ENCODE data around the gene TMEM140. TPM values are rescaled to one million over a fixed set of nuclear protein-coding genes. Genes with fewer than 3 reads are reported as not detected.

TMEM140 gene
- total and polyA plus RNA-seq, 9 of the 15 experiments (the other 6 are each of a cell fraction or from before 2014, with no cell fraction given): 0.03 to 0.82 (median 0.23) TPM

DNA sequence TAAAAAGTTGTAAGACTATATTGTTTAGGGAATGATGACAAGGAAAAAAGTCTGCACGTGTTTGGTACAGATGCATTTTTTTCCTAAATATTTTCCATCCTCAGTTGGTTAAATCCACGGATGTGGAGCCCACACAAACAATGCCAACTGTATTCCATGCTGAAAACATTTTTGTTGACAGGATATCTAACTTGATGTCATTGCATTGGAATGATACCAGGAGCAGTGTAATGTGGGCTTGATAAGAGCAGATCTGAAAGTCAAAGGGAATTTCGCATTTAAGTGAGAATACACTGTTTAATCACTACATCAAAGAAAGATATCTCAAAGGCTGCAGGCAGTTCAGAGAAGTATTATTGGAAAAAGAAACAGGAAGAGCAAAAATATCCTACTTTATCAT is 49.5 kb upstream of the TMEM140 start:
- no peak for DNase-seq (ENCODE audit: extremely low read depth in 1 of 4, low spot score in 3 of 4)
- Histone ChIP-seq H3K9ac (ENCODE audit: insufficient read depth in 1 of 2, low read depth in 2 of 2, low read length in 2 of 2) (no peak overlapping the region), H3K9me1 (ENCODE audit: control insufficient read depth, insufficient read depth, low read length) (no peaks in the 10 kb centered on the region), H3K4me2 (ENCODE audit: insufficient read depth, low read length) (no peak overlapping the region), H2AFZ (ENCODE audit: low read depth, low read length) (no peak overlapping the region), H3K4me3 (no peak overlapping the region), H3K4me1 (replicated peaks in 1 of 2; ENCODE audit: control insufficient read depth in 2 of 2, insufficient read depth in 2 of 2, low read length in 2 of 2) (no peaks in the 10 kb centered on the region), H4K20me1 (replicated peaks; ENCODE audit: control insufficient read depth, insufficient read depth, low read length) (no peaks in the 10 kb centered on the region), H3K79me2 (ENCODE audit: control insufficient read depth, insufficient read depth, low read length) (no peaks in the 10 kb centered on the region), H3K9me3 (replicated peaks; ENCODE audit: control insufficient read depth, insufficient read depth, low read depth, low read length) (no peaks in the 10 kb centered on the region), H3K36me3 (ENCODE audit: control insufficient read depth, insufficient read depth, low read length) (no peaks in the 10 kb centered on the region), H3K27me3 (ENCODE audit: control insufficient read depth in 2 of 2, insufficient read depth in 2 of 2, low read length in 2 of 2) (no peaks in the 10 kb centered on the region), H3K27ac (ENCODE audit: extremely low read depth, low read depth, low read length) (no peak overlapping the region)
- no TSS peak for BruUV-seq (replicated peaks)
- FAIRE-seq: no peak
- TF ChIP-seq ZNF785 (CRISPR knock-in tag; IDR thresholded peaks at IDR 0.05) (no peak), PCBP2 (IDR thresholded peaks at IDR 0.05; ENCODE audit: low read depth, low read length, poor library complexity, severe bottlenecking) (no peak), KLF1 (tag; IDR thresholded peaks at IDR 0.05) (no peak), BCL6 (CRISPR knock-in tag; IDR thresholded peaks at IDR 0.05) (no peak), KDM4B (IDR thresholded peaks at IDR 0.05; ENCODE audit: borderline replicate concordance in 2 of 2, low read depth in 1 of 2) (no peak), RBM15 (IDR thresholded peaks at IDR 0.05; ENCODE audit: insufficient read depth, low read length) (no peak), FOXP1 (CRISPR knock-in tag; IDR thresholded peaks at IDR 0.05) (no peak), MBD2 (IDR thresholded peaks at IDR 0.05; ENCODE audit: borderline replicate concordance, low read depth) (no peak), NR2F6 (CRISPR knock-in tag; IDR thresholded peaks at IDR 0.05) (no peak), MAFG (tag; conservative IDR thresholded peaks at IDR 0.05) (no peak), SRSF1 (IDR thresholded peaks at IDR 0.05; ENCODE audit: low read depth, low read length) (no peak), KLF6 (CRISPR knock-in tag; IDR thresholded peaks at IDR 0.05; ENCODE audit: borderline replicate concordance) (no peak), HIVEP1 (CRISPR knock-in tag; IDR thresholded peaks at IDR 0.05) (no peak), NCOA6 (IDR thresholded peaks at IDR 0.05) (no peak), THRAP3 (IDR thresholded peaks at IDR 0.05; ENCODE audit: borderline replicate concordance) (no peak)
- TF ChIP-seq, protein P1, sequence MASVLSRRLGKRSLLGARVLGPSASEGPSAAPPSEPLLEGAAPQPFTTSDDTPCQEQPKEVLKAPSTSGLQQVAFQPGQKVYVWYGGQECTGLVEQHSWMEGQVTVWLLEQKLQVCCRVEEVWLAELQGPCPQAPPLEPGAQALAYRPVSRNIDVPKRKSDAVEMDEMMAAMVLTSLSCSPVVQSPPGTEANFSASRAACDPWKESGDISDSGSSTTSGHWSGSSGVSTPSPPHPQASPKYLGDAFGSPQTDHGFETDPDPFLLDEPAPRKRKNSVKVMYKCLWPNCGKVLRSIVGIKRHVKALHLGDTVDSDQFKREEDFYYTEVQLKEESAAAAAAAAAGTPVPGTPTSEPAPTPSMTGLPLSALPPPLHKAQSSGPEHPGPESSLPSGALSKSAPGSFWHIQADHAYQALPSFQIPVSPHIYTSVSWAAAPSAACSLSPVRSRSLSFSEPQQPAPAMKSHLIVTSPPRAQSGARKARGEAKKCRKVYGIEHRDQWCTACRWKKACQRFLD (CRISPR knock-in tag; IDR thresholded peaks at IDR 0.05): no peak
- intact Hi-C loops (cut with micrococcal nuclease) (no loop called here), in situ Hi-C loops (cut with MboI) (no loop called here)
- no peak for ATAC-seq
- POLR2A ChIA-PET: no interaction called here
- CTCF ChIA-PET (ENCODE audit: low intra/inter-chr PET ratio): no interaction called here
- 0% methylated on average over 3 of the region's 3 CpGs for WGBS (ENCODE audit: insufficient coverage, low coverage, missing lambda C conversion rate)

Data from K562 (cell line).